NCI-H69 (cell line): ENCODE data around the gene HTRA1.

ENCODE experiments used
- DNase-seq: peaks from one replicate; lab custom pipeline; 2025; lab: John Stamatoyannopoulos, UW

HTRA1 gene

DNA sequence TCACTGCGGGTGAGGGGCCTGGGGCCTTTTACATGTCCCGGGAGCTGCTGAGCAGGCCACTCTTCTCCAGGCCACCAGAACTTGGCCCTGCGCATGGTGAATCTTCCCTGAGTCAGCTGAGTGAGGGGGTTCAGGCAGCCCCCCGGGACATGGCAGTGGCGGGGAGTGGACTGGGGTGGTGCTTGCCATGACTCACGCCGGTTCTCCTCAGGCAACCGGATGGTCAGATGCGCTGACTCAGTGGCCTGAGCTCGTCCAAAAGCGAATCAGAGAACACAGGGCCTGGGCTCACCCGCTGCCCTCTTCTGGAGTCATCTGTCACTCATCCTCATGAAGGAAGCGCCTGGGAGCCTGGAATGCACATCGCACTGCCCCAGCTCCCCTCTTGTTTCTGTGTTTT is 33.5 kb downstream of the HTRA1 start:
- DNase-seq: no peak

- peak; percentile 8 for DNase-seq
Observed at GRCh38 chr10:122495406-122496340, 34.3 kb downstream of the HTRA1 start.

DNA sequence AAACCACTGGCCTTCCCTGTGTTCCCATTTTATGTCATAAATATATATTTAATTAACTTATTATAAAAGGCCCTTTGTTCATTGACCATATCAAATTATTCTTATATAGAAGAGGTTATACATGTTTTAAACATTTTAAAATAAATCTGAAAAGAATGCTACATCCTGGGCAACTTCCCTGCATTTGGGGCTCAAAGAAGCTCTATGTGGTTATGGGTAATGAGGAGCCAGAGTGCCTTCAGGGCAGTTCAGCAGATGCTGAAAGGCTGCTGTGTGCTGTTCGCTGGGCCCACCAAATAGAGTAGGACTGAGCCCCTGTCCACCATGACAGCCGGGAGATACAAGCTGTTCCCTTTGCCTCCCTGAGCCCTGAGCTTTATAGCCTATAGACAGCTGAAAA is 35.9 kb downstream of the HTRA1 start:
- no peak for DNase-seq

DNA sequence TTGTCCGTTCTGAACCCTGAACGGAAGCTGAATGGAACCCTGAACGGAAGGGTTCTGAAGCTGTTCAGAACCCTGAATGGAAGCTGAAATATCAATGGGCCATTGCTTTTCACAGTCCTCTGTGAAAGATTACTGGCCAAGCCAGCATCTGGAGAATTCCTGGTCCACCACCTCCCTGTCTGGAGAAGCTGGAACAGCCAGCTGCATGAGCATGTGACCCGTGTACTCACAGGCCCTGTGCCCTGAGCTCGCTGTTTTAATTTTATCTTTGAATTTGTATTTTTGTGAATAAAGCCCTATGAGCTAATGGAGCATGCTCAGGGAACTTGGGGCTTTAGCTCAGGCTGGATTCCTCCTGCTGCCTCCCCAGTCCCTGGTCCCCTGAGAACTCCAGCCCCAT is 37.2 kb downstream of the HTRA1 start:
- no peak for DNase-seq

- DNase-seq: no peak
Observed at GRCh38 chr10:122499012-122499411, 37.7 kb downstream of the HTRA1 start.

GRCh38 chr10:122499491-122499941 is 38.2 kb downstream of the HTRA1 start:
- no peak for DNase-seq

GRCh38 chr10:122500194-122500593 is 38.8 kb downstream of the HTRA1 start:
- no peak for DNase-seq

- no peak for DNase-seq
Observed at GRCh38 chr10:122500726-122501125, 39.4 kb downstream of the HTRA1 start.

- DNase-seq: no peak
Observed at GRCh38 chr10:122503012-122503411, 41.7 kb downstream of the HTRA1 start.

DNA sequence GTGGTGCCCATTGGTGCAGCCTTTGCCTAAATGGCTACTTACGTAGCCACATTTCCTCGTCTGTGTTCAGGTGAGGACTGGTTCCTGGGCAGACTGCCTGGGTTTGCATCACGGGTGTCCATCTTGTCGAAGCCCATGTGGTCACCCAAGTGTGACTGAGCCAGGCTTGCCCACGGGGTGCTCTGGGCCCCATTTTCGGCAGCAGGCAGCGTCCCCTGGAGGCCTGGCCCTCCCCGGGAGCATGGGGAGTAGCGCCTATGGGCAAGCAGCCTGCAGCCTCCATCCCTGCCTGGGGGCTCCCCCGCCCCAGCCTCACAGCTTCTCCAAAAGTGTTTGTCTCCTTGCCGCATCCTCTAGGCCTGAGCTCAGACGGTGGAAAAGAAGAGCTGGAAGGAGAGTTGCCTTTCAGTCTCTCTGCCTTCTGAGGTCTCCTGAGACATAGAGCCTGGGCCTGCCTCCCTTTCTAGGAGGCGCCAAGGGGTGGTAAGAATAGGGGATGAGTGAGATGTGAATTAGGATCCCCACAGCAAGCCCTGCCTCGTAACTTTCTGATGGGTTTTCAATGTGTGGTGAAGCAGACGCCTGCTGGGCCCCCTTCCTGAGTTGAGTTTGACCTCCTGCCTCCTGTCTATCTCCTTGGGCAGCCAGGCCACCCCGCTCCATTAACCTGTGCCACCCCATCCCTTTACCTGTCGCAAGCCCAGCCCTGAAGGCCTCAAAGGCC is 42.7 kb downstream of the HTRA1 start:
- peak; percentile 50 for DNase-seq

DNA sequence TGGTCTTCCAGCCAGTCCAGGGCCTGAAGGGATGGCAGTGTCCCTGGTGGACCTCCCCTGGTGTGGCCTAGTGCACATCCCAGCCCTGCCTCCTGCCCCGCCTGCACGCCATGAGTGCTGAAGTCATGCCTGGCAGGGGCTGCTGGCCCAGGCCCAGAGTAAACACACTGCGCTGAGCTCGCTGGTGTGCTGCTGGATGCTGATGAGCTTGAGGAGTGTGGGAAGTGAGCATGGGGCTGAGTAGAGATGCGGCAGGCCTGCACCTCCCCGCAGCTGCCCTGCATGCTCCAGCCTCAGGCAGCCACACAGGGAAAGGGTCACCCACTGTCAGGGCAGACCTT is 43.2 kb downstream of the HTRA1 start:
- peak; percentile 90 for DNase-seq

GRCh38 chr10:122505011-122505410 is 43.7 kb downstream of the HTRA1 start:
- no peak for DNase-seq

GRCh38 chr10:122505885-122506645 is 44.7 kb downstream of the HTRA1 start:
- DNase-seq: no peak

DNA sequence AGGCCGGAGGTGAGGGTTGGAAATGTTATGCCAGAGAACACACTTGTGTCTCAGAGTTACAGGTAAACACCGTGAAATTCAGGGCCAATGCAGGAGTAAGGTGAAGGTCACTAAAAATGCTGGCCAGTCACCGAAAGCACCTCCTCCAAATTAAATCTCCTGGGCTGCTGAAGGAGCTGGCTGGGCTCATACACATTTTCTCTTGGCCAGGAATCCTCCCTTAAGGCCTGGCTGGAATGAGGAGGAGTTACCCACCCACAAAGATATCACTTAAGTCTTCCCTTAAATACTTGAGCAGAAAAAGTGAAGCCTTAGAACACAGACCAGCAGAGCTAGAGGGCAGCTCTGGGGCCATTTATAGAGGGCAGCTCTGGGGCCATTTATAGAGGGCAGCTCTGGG is 46.3 kb downstream of the HTRA1 start:
- no peak for DNase-seq

DNA sequence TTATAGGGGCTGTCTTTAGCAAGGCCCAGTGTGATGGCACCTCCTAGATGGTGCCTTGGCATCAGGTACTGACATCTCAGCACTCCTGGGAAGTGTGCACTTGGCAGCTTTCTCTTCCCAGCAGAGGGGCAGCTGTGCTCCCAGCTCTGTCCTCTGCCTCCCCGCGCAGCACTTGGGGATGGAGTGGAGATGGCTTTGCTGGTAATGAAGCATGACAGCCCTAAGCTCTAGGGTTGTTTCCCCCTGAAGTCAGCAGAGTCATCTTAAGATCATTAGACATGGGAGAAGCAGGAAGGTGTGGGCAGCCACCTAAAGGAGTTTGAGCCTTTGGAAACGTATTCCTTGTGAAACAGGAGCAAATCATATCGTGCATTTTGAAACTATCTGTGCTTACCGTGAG is 46.7 kb downstream of the HTRA1 start:
- DNase-seq: no peak

- no peak for DNase-seq
Observed at GRCh38 chr10:122509323-122509722, 48.0 kb downstream of the HTRA1 start.

DNA sequence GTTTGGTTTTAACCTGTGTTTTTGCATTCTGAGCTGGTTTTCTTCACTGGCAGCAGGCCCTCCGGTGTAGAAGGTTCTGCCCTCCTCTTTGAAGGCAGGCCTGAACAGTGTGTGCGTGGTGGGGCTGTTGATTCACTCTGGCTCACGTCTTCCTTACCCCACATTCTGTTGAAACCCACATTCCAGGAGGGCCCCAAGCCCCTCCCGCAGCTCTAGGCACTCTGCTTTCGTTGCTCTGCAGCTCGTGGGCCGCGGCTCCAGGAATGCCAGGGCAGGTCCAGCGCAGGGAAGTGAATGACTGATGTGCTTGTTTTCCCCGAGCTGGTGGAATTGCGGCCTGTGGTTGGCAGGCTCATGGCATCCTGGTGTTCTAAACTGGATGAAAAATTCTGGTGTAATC is 49.0 kb downstream of the HTRA1 start:
- DNase-seq: no peak

- peak; percentile 8 for DNase-seq
Observed at GRCh38 chr10:122510736-122511135, 49.4 kb downstream of the HTRA1 start.

DNA sequence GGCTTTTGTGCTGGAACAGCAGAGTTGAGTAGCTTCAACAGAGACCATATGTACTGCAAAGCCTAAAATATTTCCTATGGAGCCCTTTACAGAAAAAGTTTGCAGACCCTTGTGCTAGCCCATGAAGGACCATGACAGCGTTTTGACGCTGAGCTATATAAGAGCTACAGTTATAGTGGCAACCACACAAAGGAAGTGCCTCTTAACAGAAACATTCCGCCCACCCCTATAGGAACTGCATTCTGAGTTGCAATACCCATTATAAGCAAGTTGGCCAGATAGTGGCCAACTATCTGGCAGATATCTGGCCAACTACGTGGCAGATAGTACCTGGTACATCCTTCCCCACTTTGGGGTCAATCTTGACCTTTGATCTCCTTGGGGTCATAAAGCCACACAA is 51.7 kb downstream of the HTRA1 start:
- no peak for DNase-seq

GRCh38 chr10:122514045-122514840 is 52.9 kb downstream of the HTRA1 start:
- no peak for DNase-seq

GRCh38 chr10:122515022-122515424 is 53.7 kb downstream of the HTRA1 start:
- DNase-seq: no peak
